ENCODE measurements around the gene CBARP. TPM values are rescaled to one million over a fixed set of nuclear protein-coding genes. Genes with fewer than 3 reads are reported as not detected.
A peak's percentile ranks its signal among the peaks of the same experiment; 100 is the strongest.

CBARP gene
- total and polyA plus RNA-seq, 2 of the 4 experiments (the other 2 are of a cell fraction) = 0.18 to 3.9 TPM

DNA sequence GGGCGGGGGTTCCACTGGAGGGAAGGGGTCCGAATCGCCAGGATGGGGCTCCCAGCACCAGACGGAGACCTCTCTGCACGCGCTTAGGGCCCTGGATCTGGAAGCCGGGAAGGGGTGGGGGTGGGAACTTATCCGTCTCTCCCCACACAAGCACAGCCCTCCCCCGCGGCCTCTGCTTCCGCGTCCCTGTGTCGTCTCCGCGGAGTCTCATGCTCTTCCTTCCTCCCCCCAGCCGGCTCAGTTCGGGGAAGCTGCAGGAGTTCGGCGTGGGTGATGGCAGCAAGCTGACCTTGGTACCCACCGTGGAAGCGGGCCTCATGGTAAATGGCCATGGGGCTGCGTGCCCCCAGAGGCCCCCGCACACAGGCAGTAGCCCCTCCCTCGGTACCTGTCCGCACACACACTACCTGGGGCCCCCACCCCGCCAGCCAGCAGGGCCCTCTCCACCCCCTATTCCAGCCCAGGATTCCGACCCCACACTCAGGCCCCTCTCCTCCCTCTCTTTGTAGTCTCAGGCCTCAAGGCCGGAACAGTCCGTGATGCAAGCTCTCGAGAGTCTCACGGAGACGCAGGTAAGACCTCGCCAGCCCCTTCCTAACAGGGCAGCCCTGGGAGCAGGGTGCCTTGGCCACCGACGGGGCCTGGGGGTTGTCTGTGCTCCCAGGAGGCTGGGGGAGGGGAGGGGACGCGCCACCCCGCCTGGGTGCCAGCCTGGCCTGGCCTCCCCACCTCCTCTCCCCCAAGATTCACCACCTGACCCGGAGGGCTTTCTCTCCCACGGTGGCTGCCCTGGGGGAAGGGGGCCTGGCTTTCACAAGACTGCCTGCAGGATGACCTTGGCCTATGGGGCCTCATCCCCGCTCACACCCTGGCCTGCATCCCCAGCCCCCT, 13.8 kb upstream of the CBARP start (continued):
- no peak for TF ChIP-seq BHLHE40 (IDR thresholded peaks at IDR 0.05; ENCODE audit: low read depth, low read length)
- TF ChIP-seq SMC3 (IDR thresholded peaks at IDR 0.05; ENCODE audit: low read depth, low read length) = no peak

DNA sequence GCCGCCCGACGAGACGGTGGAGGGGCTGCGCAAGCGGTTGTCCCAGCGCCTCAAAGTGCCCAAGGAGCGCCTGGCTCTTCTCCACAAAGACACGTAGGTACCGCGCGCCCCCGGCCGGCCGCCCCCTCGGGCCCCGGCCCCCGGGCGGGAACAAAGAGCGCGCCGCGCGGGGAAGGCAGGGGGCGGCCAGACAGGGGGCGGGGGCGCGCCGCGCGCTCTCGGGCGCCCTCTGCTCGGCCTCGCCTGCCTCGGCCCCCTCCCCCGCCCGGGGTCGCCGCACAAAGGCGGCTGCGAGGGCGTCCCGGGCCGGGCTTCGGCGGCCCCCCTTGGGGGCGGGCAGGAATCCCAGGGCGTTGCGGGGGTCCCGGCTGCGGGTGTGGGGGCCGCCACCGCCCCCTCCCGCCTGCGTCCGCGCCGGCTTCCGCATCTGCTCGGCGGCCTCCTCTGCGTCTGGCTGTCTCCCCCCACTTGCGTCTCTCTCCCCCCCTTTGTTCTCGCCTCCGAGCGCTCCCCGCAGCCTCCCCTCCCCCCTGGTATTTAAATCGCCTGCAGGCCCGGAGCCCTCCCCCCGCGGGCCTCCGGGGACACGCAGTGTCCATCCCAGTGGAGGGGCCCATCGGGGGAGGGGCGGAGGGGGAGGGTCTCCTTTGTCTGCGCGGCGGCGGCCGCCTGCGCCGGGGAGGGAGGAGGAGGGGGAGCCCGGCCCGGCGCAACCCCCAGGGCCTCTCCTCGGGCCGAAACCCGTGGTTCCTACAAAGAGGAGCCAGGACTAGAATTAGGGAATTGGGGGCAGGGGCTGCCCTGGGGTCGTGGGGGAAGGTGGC, 12.8 kb upstream of the CBARP start:
- Histone ChIP-seq H3K27ac (ENCODE audit: insufficient read depth, low read length) (peak overlapping the region; percentile 99), H3K4me2 (ENCODE audit: low read depth, low read length) (peak overlapping the region; percentile 82; the same call in 1 of the 2 replicates), H2BK120ac (ENCODE audit: low read depth, low read length) (peak overlapping the region; percentile 85), H3K79me1 (ENCODE audit: low read depth in 1 of 2, low read length in 2 of 2) (peaks cover 0 to 36% of the 10 kb centered on the region in 2 experiments; a peak in 2 of 4 replicates), H3K23ac (ENCODE audit: low read depth, low read length) (no peak overlapping the region), H3K18ac (ENCODE audit: low read depth, low read length) (peak overlapping the region; percentile 85; the same call in 1 of the 2 replicates), H3K9me1 (ENCODE audit: insufficient read depth, low read length) (no peaks in the 10 kb centered on the region), H2AFZ (replicated peaks; ENCODE audit: low read length, poor library complexity) (peak overlapping the region; percentile 14), H3K27me3 (ENCODE audit: control insufficient read depth, insufficient read depth, low read length) (no peaks in the 10 kb centered on the region), H4K91ac (ENCODE audit: insufficient read depth, low read depth, low read length) (peak overlapping the region; percentile 97; the same call in 1 of the 2 replicates), H3K36me3 (ENCODE audit: control insufficient read depth, insufficient read depth, low read length) (peaks cover 42% of the 10 kb centered on the region), H2BK5ac (ENCODE audit: low read depth, low read length, poor library complexity, severe bottlenecking) (peak overlapping the region; percentile 99), H4K20me1 (ENCODE audit: insufficient read depth, low read length) (peaks cover 71% of the 10 kb centered on the region), H3K4ac (ENCODE audit: low read depth, low read length) (peak overlapping the region; percentile 98), H3K9ac (ENCODE audit: low read depth, low read length) (peak overlapping the region; percentile 97), H3K4me3 (ENCODE audit: insufficient read depth, low read depth, low read length) (peak overlapping the region; percentile 94), H2AK9ac (replicated peaks; ENCODE audit: low read depth, low read length, poor library complexity) (peak overlapping the region; percentile 92), H4K8ac (ENCODE audit: low read depth in 2 of 2, low read length in 2 of 2) (peak overlapping the region; percentile 80; a peak in 2 of 4 replicates), H3K4me1 (ENCODE audit: control insufficient read depth, insufficient read depth, low read length) (peaks cover 25% of the 10 kb centered on the region), H2AK5ac (ENCODE audit: low read depth, low read length) (peak overlapping the region; percentile 49; the same call in 1 of the 2 replicates), H2BK15ac (ENCODE audit: low read depth, low read length) (no peak overlapping the region), H4K5ac (ENCODE audit: low read depth, low read length) (peak overlapping the region; percentile 80; the same call in 1 of the 2 replicates), H3K56ac (ENCODE audit: extremely low read depth, insufficient read depth, low read length) (peak overlapping the region; percentile 84; the same call in 1 of the 2 replicates), H3K9me3 (ENCODE audit: control insufficient read depth, insufficient read depth, low read length) (no peaks in the 10 kb centered on the region), H2BK20ac (ENCODE audit: low read depth, low read length) (no peak overlapping the region), H3K14ac (replicated peaks; ENCODE audit: low read depth, low read length) (peak overlapping the region; percentile 96)
- 0% methylated on average over 32 of the region's 90 CpGs; no CpG with 5 or more reads in 1 of the 2 experiments for WGBS, 2 experiments (ENCODE audit: extremely low coverage in 2 of 2, insufficient read length in 1 of 2)
- DNase-seq = peak; percentile 60
- CTCF ChIA-PET = no interaction called here
- no TSS peak for BruUV-seq (replicated peaks)
- TF ChIP-seq, protein P1, sequence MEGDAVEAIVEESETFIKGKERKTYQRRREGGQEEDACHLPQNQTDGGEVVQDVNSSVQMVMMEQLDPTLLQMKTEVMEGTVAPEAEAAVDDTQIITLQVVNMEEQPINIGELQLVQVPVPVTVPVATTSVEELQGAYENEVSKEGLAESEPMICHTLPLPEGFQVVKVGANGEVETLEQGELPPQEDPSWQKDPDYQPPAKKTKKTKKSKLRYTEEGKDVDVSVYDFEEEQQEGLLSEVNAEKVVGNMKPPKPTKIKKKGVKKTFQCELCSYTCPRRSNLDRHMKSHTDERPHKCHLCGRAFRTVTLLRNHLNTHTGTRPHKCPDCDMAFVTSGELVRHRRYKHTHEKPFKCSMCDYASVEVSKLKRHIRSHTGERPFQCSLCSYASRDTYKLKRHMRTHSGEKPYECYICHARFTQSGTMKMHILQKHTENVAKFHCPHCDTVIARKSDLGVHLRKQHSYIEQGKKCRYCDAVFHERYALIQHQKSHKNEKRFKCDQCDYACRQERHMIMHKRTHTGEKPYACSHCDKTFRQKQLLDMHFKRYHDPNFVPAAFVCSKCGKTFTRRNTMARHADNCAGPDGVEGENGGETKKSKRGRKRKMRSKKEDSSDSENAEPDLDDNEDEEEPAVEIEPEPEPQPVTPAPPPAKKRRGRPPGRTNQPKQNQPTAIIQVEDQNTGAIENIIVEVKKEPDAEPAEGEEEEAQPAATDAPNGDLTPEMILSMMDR (conservative IDR thresholded peaks at IDR 0.05; ENCODE audit: low read depth, low read length) = no peak
- TF ChIP-seq MAZ (IDR thresholded peaks at IDR 0.05; ENCODE audit: borderline replicate concordance, low read depth, low read length) (peak; percentile 8; the same call in 1 of the 2 replicates), RFX5 (IDR thresholded peaks at IDR 0.05; ENCODE audit: low read depth, low read length) (no peak), CEBPB (IDR thresholded peaks at IDR 0.05; ENCODE audit: low read depth, low read length) (no peak), SMC3 (IDR thresholded peaks at IDR 0.05; ENCODE audit: low read depth, low read length) (no peak), RCOR1 (IDR thresholded peaks at IDR 0.05; ENCODE audit: insufficient replicate concordance, low read length) (no peak), CHD1 (IDR thresholded peaks at IDR 0.05; ENCODE audit: low read depth, low read length) (no peak; the same call in 1 of the 2 replicates), POLR2A (IDR thresholded peaks at IDR 0.05; ENCODE audit: low read depth, low read length) (no peak)
- intact Hi-C loops (cut with micrococcal nuclease) (no loop called here), in situ Hi-C loops (cut with MboI; ENCODE audit: low sequenced_read_pairs) (no loop called here), dilution Hi-C loops (cut with HindIII; ENCODE audit: low sequenced_read_pairs, unreplicated experiment) (no loop called here)
- POLR2A ChIA-PET (ENCODE audit: unreplicated experiment) = no interaction called here
- ATAC-seq (ENCODE audit: low read depth) = no peak
